GM20000 (cell line): ENCODE results near the gene LMNB1.
A peak's percentile ranks its signal among the peaks of the same experiment; 100 is the strongest.
"Not testable (repeated sequence)": the region's sequence is repeated elsewhere in the genome, so short reads cannot be mapped to it uniquely, and the experiment has no call there.

Experiments used
- DNase-seq: peaks from one replicate; pipeline ENCODE4 v3.0.0; 2012; ENCODE audit warnings: low spot score
- CTCF ChIP-seq: IDR thresholded peaks from 2 replicates; pipeline ENCODE4 v1.5.1; 2012; ENCODE audit warnings: mild to moderate bottlenecking, control low read depth; ENCODE audit errors: extremely low read depth, missing control alignments

LMNB1 gene

GRCh38 chr5:126793097-126793496, 16.2 kb downstream of the LMNB1 start:
- DNase-seq, result no peak
- TF ChIP-seq CTCF, result no peak

- not testable (repeated sequence) for DNase-seq
Measured at GRCh38 chr5:126793648-126794047, 16.7 kb downstream of the LMNB1 start.

GRCh38 chr5:126794157-126794828, 17.4 kb downstream of the LMNB1 start:
- DNase-seq, result no peak
- no peak for TF ChIP-seq CTCF

GRCh38 chr5:126799780-126800179, 22.8 kb downstream of the LMNB1 start:
- no peak for DNase-seq
- no peak for TF ChIP-seq CTCF

GRCh38 chr5:126801174-126801991, 24.4 kb downstream of the LMNB1 start:
- TF ChIP-seq CTCF, result no peak
- no peak for DNase-seq

GRCh38 chr5:126801992-126802294, 25.0 kb downstream of the LMNB1 start:
- peak; percentile 16 for DNase-seq
- TF ChIP-seq CTCF, result no peak

GRCh38 chr5:126805063-126805462, 28.1 kb downstream of the LMNB1 start:
- no peak for TF ChIP-seq CTCF
- DNase-seq, result no peak
